Fibroblast of lung (primary cell): ENCODE data around the gene RSAD1. TPM values are rescaled to one million over a fixed set of nuclear protein-coding genes. Genes with fewer than 3 reads are reported as not detected.

Experiments
- DNase-seq, 2 donors: peaks; one replicate each; pipeline versions ENCODE4 v3.0.0 to v3.0.0-alpha.2; 2010; ENCODE audit warnings: low read depth in 2 of 2
- H2AFZ ChIP-seq: 2 replicates; pipeline ENCODE4 v1.5.1; 2012; ENCODE audit warnings: low read length, control low read depth, inconsistent platforms
- H3K27ac ChIP-seq: 2 replicates; pipeline ENCODE4 v1.5.1; 2011; ENCODE audit warnings: low read length, control low read depth; ENCODE audit not compliant: insufficient read depth
- H3K27me3 ChIP-seq: 2 replicates; pipeline ENCODE4 v1.5.1; 2011; ENCODE audit warnings: mild to moderate bottlenecking, low read length; ENCODE audit not compliant: control insufficient read depth, insufficient read depth
- H3K36me3 ChIP-seq: 2 replicates; pipeline ENCODE4 v1.5.1; 2011; ENCODE audit warnings: low read length; ENCODE audit not compliant: control insufficient read depth, insufficient read depth
- H3K4me1 ChIP-seq: 2 replicates; pipeline ENCODE4 v1.5.1; 2011; ENCODE audit warnings: low read length; ENCODE audit not compliant: control insufficient read depth, insufficient read depth; ENCODE audit errors: extremely low read depth
- H3K4me2 ChIP-seq: 2 replicates; pipeline ENCODE4 v1.5.1; 2011; ENCODE audit warnings: low read length, control low read depth; ENCODE audit not compliant: insufficient read depth; ENCODE audit errors: extremely low read depth
- H3K4me3 ChIP-seq, 4 experiments: fragments of 200-600 bp in 1 of 4; sonication (generic) in 1 of 4; replicated peaks in 1 of 4; 2 replicates each; pipeline ENCODE4 v1.5.1; 2011 to 2016; ENCODE audit warnings: low read length in 4 of 4, low read depth in 3 of 4, mild to moderate bottlenecking in 3 of 4, control low read depth in 2 of 4, inconsistent platforms in 1 of 4, mixed read lengths in 1 of 4; ENCODE audit not compliant: insufficient read depth in 1 of 4; ENCODE audit errors: control extremely low read depth in 1 of 4
- H3K79me2 ChIP-seq: 2 replicates; pipeline ENCODE4 v1.5.1; 2012; ENCODE audit warnings: mild to moderate bottlenecking, low read length, inconsistent platforms; ENCODE audit not compliant: control insufficient read depth, insufficient read depth
- H3K9ac ChIP-seq: 2 replicates; pipeline ENCODE4 v1.5.1; 2011; ENCODE audit warnings: mild to moderate bottlenecking, low read length, control low read depth; ENCODE audit not compliant: insufficient read depth
- H3K9me3 ChIP-seq: 2 replicates; pipeline ENCODE4 v1.5.1; 2012; ENCODE audit warnings: low read depth, low read length; ENCODE audit not compliant: control insufficient read depth, insufficient read depth
- H4K20me1 ChIP-seq: 2 replicates; pipeline ENCODE4 v1.5.1; 2011; ENCODE audit warnings: low read length; ENCODE audit not compliant: control insufficient read depth, insufficient read depth; ENCODE audit errors: extremely low read depth
- CTCF ChIP-seq, 2 donors: IDR thresholded peaks in 1 of 2; conservative IDR thresholded peaks in 1 of 2; 1 replicate in 1 of 2; 2 replicates in 1 of 2; pipeline ENCODE4 v1.5.1; 2011 to 2012; ENCODE audit warnings: low read length in 2 of 2, control low read depth in 1 of 2, inconsistent platforms in 1 of 2, low read depth in 1 of 2, mild to moderate bottlenecking in 1 of 2
- EZH2 ChIP-seq: IDR thresholded peaks from 2 replicates; pipeline ENCODE4 v1.5.1; 2012; ENCODE audit warnings: low read length, control low read depth, mild to moderate bottlenecking; ENCODE audit errors: missing control alignments
- polyA plus RNA-seq, 2 donors: library from polyadenylated mRNA; depleted of rRNA in 1 of 2; stranded (reverse) in 1 of 2; unstranded in 1 of 2; fragments of >200 nt; gene quantifications; 2 replicates each; pipeline ENCODE4 v1.2.1, GENCODE V29; 2011 to 2012; ENCODE audit warnings: missing spikeins in 1 of 2
- total RNA-seq: library from RNA; depleted of rRNA; stranded (reverse); fragments of >200 nt; gene quantifications from 2 replicates; pipeline ENCODE4 v1.2.1, GENCODE V29; 2014

RSAD1 gene
- total and polyA plus RNA-seq, 2 donors (not counting 1 experiment from before 2014, with no cell fraction given) = 12.5 to 28.4 TPM

- Histone ChIP-seq H3K79me2 (no peaks in the 10 kb centered on the region), H3K4me1 (no peaks in the 10 kb centered on the region), H3K9me3 (no peaks in the 10 kb centered on the region)
These were observed 56.7 kb downstream of the RSAD1 start for GRCh38 chr17:50535407-50535806.

More at GRCh38 chr17:50535407-50535806, 56.7 kb downstream of the RSAD1 start:
- no peak for DNase-seq
- no peak overlapping the region for H3K4me2 ChIP-seq
- H2AFZ ChIP-seq = no peak overlapping the region
- peaks cover 22% of the 10 kb centered on the region for H3K27me3 ChIP-seq
- TF ChIP-seq EZH2 (no peak), CTCF (conservative IDR thresholded peaks at IDR 0.05 in 1 of 2, IDR thresholded peaks at IDR 0.05 in 1 of 2; ENCODE audit: low read depth in 1 of 2, low read length in 2 of 2) (no peak)
- no peaks in the 10 kb centered on the region for H3K36me3 ChIP-seq
- no peak overlapping the region for H3K27ac ChIP-seq
- H4K20me1 ChIP-seq = no peaks in the 10 kb centered on the region
- H3K9ac ChIP-seq = no peak overlapping the region
- no peak overlapping the region for H3K4me3 ChIP-seq

Other genes starting within 250 kb of the RSAD1 start
- gene TMEM92, start 204.4 kb upstream of the RSAD1 start, total RNA-seq = under 0.01 TPM in 1 of 2 replicates, not detected in the other
- gene TMEM92, start 204.4 kb upstream of the RSAD1 start, polyA plus RNA-seq = 0.05 TPM in 2 replicates
- 32.9 and 43.9 TPM in 2 replicates for gene XYLT2, start 132.7 kb upstream of the RSAD1 start, total RNA-seq
- gene XYLT2, start 132.7 kb upstream of the RSAD1 start, polyA plus RNA-seq = 11.3 and 12.7 TPM in 2 replicates
- gene MRPL27, start 105.7 kb upstream of the RSAD1 start, total RNA-seq = 43.4 and 53.3 TPM in 2 replicates
- gene MRPL27, start 105.7 kb upstream of the RSAD1 start, polyA plus RNA-seq = 113 and 142 TPM in 2 replicates
- gene EME1, start 105.6 kb upstream of the RSAD1 start, total RNA-seq = 0.51 and 2.3 TPM in 2 replicates
- gene EME1, start 105.6 kb upstream of the RSAD1 start, polyA plus RNA-seq = 2.7 and 9.3 TPM in 2 replicates
- gene LRRC59, start 81.3 kb upstream of the RSAD1 start, total RNA-seq = 83.2 and 88.7 TPM in 2 replicates
- 142 and 167 TPM in 2 replicates for gene LRRC59, start 81.3 kb upstream of the RSAD1 start, polyA plus RNA-seq
- 21.1 and 23.6 TPM in 2 replicates for gene ACSF2, start 52.6 kb upstream of the RSAD1 start, total RNA-seq
- 12.9 and 16.5 TPM in 2 replicates for gene ACSF2, start 52.6 kb upstream of the RSAD1 start, polyA plus RNA-seq
- gene CHAD, start 10.0 kb upstream of the RSAD1 start, total RNA-seq = not detected in 2 replicates
- not detected in 2 replicates for gene CHAD, start 10.0 kb upstream of the RSAD1 start, polyA plus RNA-seq
- 2.3 and 3.0 TPM in 2 replicates for gene MYCBPAP, start 29.6 kb downstream of the RSAD1 start, total RNA-seq
- gene MYCBPAP, start 29.6 kb downstream of the RSAD1 start, polyA plus RNA-seq = 0.16 and 0.40 TPM in 2 replicates
- gene EPN3, start 53.9 kb downstream of the RSAD1 start, total RNA-seq = under 0.01 TPM in 1 of 2 replicates, not detected in the other
- gene EPN3, start 53.9 kb downstream of the RSAD1 start, polyA plus RNA-seq = not detected in 2 replicates
- 68.8 and 119 TPM in 2 replicates for gene SPATA20, start 68.3 kb downstream of the RSAD1 start, total RNA-seq
- gene SPATA20, start 68.3 kb downstream of the RSAD1 start, polyA plus RNA-seq = 19.9 and 21.6 TPM in 2 replicates
- 0.26 and 0.99 TPM in 2 replicates for gene CACNA1G, start 81.9 kb downstream of the RSAD1 start, total RNA-seq
- 0.08 and 0.09 TPM in 2 replicates for gene CACNA1G, start 81.9 kb downstream of the RSAD1 start, polyA plus RNA-seq
- 20.0 and 34.8 TPM in 2 replicates for gene ABCC3, start 156.0 kb downstream of the RSAD1 start, total RNA-seq
- 11.5 and 11.9 TPM in 2 replicates for gene ABCC3, start 156.0 kb downstream of the RSAD1 start, polyA plus RNA-seq
- gene ANKRD40, start 229.1 kb downstream of the RSAD1 start, total RNA-seq = 34.4 and 34.5 TPM in 2 replicates
- 59.9 and 65.9 TPM in 2 replicates for gene ANKRD40, start 229.1 kb downstream of the RSAD1 start, polyA plus RNA-seq
- 23.9 and 35.2 TPM in 2 replicates for gene LUC7L3, start 240.7 kb downstream of the RSAD1 start, total RNA-seq
- 45.2 and 56.5 TPM in 2 replicates for gene LUC7L3, start 240.7 kb downstream of the RSAD1 start, polyA plus RNA-seq